Measurements from ENCODE around the gene KCTD1.

KCTD1 gene

DNA sequence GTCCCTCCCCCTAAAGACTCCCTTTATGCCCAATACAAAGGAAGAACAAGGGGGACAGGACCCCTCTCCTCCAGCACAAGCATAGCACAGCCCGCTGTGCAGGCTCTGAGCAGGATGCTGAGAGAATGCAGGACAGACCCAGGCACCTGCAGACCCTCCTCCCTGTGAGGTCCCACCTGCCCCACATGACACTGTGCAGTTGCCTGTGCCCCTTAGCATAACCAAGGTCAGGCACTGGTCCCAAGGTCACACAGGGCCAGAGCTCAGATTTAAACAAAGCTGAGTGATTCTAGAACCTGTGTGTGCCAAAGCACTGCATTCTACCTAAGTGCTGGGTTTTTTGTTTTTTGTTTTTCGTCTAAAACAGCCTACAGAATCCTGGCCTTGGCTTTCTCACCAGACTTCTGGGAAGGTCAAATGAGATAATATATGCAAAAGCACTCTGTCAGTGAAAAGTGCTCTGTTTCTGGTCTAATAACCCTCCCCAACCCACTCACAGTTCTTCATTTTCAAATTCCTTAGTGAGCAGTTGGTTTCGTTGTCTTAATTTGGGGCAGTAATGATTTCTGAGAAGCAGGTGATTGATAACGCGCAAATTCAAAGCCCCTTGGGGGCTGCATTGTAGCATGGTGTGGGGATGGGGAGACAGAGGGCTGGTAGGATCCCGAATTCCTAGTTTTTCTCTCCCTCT, 125.7 kb downstream of the KCTD1 start:
- DNase-seq = no peak

- no peak for DNase-seq
These were observed 126.4 kb downstream of the KCTD1 start for GRCh38 chr18:26421931-26422330.

- DNase-seq = no peak
These were observed 126.8 kb downstream of the KCTD1 start for GRCh38 chr18:26421503-26421902.

GRCh38 chr18:26419746-26420145, 128.6 kb downstream of the KCTD1 start:
- DNase-seq = no peak

- no peak for DNase-seq
These were observed 130.1 kb downstream of the KCTD1 start for GRCh38 chr18:26418225-26418624.

- DNase-seq = no peak
These were observed 131.2 kb downstream of the KCTD1 start for GRCh38 chr18:26417190-26417589.

DNA sequence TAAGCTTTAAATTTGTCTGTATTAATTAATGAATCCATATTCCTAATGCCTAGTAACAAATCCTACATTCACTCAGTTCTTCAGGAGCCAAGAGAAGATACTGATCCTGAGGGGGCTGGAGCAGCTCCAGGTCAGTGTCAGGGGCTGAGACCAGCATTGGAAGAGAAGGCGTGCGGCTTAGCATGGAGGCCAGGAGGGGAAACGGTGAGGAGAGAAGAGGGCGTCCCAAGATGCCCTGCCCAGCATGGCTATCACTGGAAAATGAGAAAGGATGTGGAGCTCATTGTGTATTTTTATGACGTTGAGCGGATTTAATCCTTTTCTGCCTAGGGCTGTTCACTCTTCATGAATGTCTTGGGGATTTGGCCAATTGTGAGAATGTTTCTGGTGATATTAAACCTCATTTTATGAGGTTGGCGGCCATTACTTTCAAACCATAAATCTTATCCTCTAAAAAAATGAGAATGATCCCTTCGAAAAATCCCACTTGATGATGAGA, 131.7 kb downstream of the KCTD1 start:
- DNase-seq = no peak

- DNase-seq = no peak
These were observed 132.7 kb downstream of the KCTD1 start for GRCh38 chr18:26415631-26416030.

DNA sequence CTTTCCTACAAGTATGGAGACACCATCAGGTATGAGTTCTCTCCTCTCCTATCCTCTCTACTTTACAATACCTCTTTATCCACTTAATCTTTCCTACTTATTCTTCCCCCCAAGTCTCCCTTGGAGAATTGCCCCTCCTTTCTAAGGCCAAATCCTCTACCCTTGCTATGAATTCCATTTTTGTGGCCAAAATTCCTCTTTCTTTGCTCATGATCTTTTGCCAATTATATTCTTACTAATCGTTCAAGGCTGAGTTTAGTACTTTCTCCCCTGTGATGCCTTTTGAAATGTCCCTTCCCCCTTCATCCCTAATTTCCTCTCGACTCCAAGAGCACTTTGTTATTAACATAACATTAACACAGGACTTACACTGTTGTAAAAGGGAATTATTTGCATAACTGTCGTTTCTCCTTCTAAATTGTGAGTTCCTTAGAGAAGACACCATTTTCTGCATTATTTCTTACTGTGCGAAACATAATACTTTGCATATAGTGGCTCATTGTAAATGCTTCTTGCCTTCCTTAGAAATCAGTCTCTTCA, 133.4 kb downstream of the KCTD1 start:
- no peak for DNase-seq

DNA sequence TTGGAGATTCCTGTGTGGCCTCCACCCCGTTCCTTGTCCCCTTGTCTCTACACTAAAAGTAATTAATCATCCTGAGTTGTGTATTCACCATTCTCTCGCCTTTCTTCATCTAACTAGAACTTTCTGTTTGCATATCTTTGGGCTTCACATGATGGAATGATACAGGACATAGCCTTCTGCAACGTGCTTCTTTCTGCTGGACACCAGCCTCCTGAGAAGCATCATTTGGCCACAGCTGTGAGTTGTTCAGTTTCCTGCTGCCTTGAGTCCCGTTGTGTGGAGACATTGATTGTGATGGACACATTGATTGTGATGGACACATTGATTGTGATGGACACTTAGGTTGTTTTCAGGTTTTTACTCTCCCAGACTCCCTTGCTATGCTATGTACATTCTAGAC, 139.3 kb downstream of the KCTD1 start:
- DNase-seq = no peak

DNA sequence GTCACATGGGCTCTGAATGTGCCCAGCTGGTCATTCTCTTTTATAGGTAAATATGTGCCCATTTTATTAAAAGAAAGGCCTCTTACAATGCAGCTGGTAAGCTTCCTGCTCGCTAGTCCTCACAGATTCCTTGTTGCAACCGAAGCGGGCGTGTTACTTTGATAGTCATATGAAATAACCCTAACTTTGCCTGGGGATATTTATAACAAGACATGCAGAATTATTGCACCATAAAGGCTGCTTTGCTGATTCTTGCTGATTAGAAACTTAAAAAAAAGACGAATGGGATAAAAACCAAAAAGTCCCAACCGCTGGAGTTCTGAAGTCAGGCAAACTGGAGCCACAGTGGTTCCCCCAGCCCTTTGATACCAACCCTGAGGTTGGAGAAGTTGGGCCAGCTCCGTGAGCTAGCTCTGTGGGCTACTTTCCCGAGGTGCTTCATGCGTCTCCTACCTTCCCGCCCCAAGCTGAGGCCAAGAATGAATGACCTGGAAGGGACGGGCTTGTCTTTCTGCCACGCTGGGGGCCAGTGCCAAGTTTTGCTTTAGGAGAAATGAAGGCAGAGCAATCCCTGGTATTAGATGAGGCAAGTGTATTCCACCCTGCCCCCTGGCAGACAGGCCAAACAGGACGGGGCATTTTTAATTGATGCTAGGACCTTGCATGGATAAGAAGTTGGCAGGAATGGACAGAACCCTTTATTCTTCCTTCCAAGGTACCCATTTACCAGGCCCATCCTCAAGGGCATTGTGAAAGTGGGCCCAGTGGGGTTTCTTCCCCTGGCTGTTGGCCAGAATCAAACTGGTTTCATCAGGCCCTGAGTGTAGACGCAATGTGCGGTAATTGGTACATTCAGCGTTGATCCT, 140.4 kb downstream of the KCTD1 start:
- DNase-seq = no peak

DNA sequence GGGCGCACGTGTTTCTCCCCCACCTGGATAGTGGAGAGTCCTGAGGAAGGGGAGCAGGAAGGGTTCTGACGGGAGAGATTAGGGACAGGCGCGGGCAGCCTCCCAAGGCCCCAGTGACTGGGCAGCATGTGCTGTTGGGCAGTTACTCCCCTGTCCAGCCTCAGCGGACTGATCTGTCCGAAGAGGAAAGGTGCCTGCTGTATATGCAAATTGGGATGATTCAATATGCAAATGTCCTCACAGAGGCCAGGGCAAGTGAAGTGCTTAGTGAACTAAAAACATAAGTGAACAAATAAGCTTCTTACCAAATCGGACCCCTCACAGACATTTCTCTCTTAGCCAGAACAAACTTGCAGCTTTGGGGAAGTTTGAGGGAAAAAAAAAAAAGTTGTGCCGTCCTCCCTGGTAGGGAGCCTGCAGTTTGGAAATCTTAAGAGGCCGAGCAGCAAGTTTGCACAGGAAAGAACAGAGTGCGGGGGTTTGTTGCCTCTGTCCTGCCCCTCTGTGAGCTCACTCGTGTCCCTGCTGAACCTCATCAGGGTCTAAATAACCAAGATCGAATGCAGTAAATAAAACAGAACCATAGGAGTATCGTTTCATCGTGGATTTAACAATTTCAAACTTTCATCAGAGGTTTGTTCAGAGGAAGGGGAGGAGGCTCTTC, 141.4 kb downstream of the KCTD1 start:
- DNase-seq = no peak

DNA sequence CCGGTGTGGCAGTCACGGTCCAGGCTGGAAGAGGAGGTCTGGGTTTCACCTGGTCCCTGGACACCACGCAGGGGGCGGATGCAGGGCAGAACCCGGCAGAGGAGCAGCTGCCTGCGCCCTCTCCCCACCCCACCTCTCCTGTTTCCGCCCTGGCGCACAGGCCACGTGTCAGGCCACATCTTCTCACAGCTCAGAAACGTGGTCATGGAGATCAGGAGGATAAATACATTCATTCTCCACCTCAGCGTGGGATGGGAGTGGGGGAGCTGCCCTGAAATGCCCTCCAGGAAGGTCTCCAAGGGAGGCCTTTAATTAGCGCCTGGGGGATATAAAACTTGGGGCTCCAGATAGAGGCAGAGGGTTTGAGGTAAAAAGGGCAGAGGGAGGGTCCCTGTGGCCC, 142.0 kb downstream of the KCTD1 start:
- DNase-seq = no peak

- DNase-seq = no peak
These were observed 143.1 kb downstream of the KCTD1 start for GRCh38 chr18:26405190-26405801.

Measured in stimulated activated CD8-positive, alpha-beta memory T cell treated with anti-CD3 and anti-CD28 coated beads, Interleukin-4, amount 100 ng/mL, for 48 hours (primary cell).